HepG2 (cell line): ENCODE data around the gene EIF4G3.

ENCODE experiments used
- BATF2 ChIP-seq: sonication (generic); formaldehyde crosslinking; IDR thresholded peaks from 2 replicates; pipeline ENCODE4 v1.8.0; 2022; ENCODE audit warnings: mild to moderate bottlenecking, missing genetic modification reagents, moderate library complexity
- CTCF ChIP-seq: sonication (generic); formaldehyde crosslinking; IDR thresholded peaks from 2 replicates; pipeline ENCODE4 v1.5.0; 2020; ENCODE audit warnings: mild to moderate bottlenecking, missing genetic modification reagents, moderate library complexity
- ELK4 ChIP-seq: sonication (generic); formaldehyde crosslinking; IDR thresholded peaks from 2 replicates; pipeline ENCODE4 v1.9.0; 2021; ENCODE audit warnings: missing genetic modification reagents, borderline replicate concordance
- HMG20A ChIP-seq: IDR thresholded peaks from 2 replicates; pipeline ENCODE4 v1.6.1; 2016; ENCODE audit warnings: borderline replicate concordance
- MEIS2 ChIP-seq: sonication (generic); formaldehyde crosslinking; IDR thresholded peaks from 2 replicates; pipeline ENCODE4 v1.9.0; 2021; ENCODE audit warnings: mild to moderate bottlenecking, missing genetic modification reagents
- NFIC ChIP-seq: IDR thresholded peaks from 2 replicates; pipeline ENCODE4 v1.6.1; 2012; ENCODE audit warnings: mild to moderate bottlenecking, low read length, inconsistent platforms
- NR2C2 ChIP-seq: sonication (generic); formaldehyde crosslinking; IDR thresholded peaks from 2 replicates; pipeline ENCODE4 v1.4.0; 2020; ENCODE audit warnings: missing genetic modification reagents, mild to moderate bottlenecking, moderate library complexity, borderline replicate concordance
- POLR2AphosphoS5 ChIP-seq: IDR thresholded peaks from 2 replicates; pipeline ENCODE4 v1.6.1; 2012; ENCODE audit warnings: low read depth, low read length
- SP2 ChIP-seq: sonication (generic); formaldehyde crosslinking; IDR thresholded peaks from 2 replicates; pipeline ENCODE4 v1.5.1; 2020; ENCODE audit warnings: mild to moderate bottlenecking, missing genetic modification reagents
- TBP ChIP-seq: sonication (generic); formaldehyde crosslinking; IDR thresholded peaks from 2 replicates; pipeline ENCODE4 v1.5.0; 2020; ENCODE audit warnings: missing genetic modification reagents
- ZNF230 ChIP-seq: sonication (generic); formaldehyde crosslinking; IDR thresholded peaks from 2 replicates; pipeline ENCODE4 v1.4.0; 2020; ENCODE audit warnings: mild to moderate bottlenecking, missing genetic modification reagents
- ZNF407 ChIP-seq: sonication (generic); formaldehyde crosslinking; IDR thresholded peaks from one replicate; pipeline ENCODE4 v1.5.1; 2020; ENCODE audit warnings: mild to moderate bottlenecking, missing genetic modification reagents; ENCODE audit errors: not compliant biosample characterization

DNA sequence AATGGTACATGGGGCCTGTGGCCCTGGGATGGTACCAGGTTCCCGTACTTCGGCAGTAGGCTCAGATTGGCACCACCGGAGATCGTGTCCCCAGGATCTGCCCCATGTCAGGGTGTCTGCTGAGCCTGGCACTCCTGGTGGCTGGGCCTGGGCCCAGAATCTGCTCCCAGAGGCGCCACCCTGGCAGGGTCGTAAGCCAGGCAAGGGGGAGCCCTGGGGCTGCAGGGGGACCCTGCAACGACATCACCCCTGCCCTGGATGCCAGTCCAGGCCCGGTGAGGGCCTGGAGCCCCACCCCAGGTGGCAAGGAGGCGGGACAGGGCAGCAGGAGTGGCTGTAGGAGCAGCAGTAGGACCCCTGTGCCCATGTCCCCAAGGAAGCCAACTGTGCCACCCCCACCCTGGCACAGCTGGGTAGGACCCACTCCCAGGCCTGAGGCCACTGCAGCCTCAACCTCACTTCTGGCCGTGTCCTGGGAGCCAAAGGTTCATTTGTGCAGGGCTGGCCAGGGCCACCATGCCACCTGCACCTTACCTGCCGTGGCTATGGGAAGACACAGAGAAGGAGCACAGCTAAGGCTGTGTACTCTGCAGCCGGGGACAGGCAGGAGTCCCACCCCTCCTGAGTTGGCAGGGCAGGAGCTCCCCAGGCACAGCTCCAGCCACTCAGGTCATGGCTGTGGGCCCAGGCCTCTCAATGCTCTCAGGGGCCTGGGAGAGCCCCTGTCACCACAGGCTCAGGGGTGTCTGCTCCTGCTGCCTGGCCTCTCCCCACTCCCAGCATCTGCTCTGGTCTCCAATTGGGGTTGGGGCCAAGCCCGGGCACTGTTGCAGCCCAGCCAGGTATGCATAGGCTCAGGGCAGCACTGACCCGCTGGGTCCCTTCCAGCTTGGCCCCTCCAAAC is 141.7 kb downstream of the EIF4G3 start:
- TF ChIP-seq NFIC (no peak), BATF2 (no peak), HMG20A (CRISPR knock-in tag) (no peak), TBP (CRISPR knock-in tag) (no peak), SP2 (CRISPR knock-in tag) (no peak), POLR2AphosphoS5 (no peak), CTCF (CRISPR knock-in tag) (no peak), ELK4 (CRISPR knock-in tag) (no peak), ZNF407 (no peak), NR2C2 (CRISPR knock-in tag) (no peak), MEIS2 (CRISPR knock-in tag) (no peak), ZNF230 (CRISPR knock-in tag) (no peak)
